Spinal cord (tissue), 10 donors: ENCODE data around the gene HDAC2. TPM values are rescaled to one million over a fixed set of nuclear protein-coding genes. Genes with fewer than 3 reads are reported as not detected.
A peak's percentile ranks its signal among the peaks of the same experiment; 100 is the strongest.

Experiments
- DNase-seq, 6 donors: peaks; one replicate each; pipeline versions ENCODE4 v3.0.0 to v3.0.0-alpha.2; 2013 to 2015; ENCODE audit warnings: low spot score in 6 of 6, low read depth in 4 of 6
- H3K27ac ChIP-seq: one replicate; pipeline ENCODE4 v1.5.1; 2013; ENCODE audit warnings: low read depth, low read length, control low read depth
- H3K27me3 ChIP-seq: one replicate; pipeline ENCODE4 v1.6.1; 2013; ENCODE audit warnings: low read length; ENCODE audit not compliant: control insufficient read depth, insufficient read depth
- H3K36me3 ChIP-seq: one replicate; pipeline ENCODE4 v1.6.1; 2013; ENCODE audit warnings: low read length; ENCODE audit not compliant: control insufficient read depth, insufficient read depth
- H3K4me1 ChIP-seq: one replicate; pipeline ENCODE4 v1.6.1; 2013; ENCODE audit warnings: low read length; ENCODE audit not compliant: control insufficient read depth, insufficient read depth
- H3K4me3 ChIP-seq: one replicate; pipeline ENCODE4 v1.5.1; 2013; ENCODE audit warnings: low read depth, low read length, control low read depth
- H3K9me3 ChIP-seq: one replicate; pipeline ENCODE4 v1.6.1; 2013; ENCODE audit warnings: low read length; ENCODE audit not compliant: control insufficient read depth, insufficient read depth
- WGBS: methylation state at CpG from one replicate; pipeline ENCODE4 v1.1.5; 2013; ENCODE audit warnings: missing lambda C conversion rate; ENCODE audit not compliant: insufficient coverage; 5-methylcytosine and 5-hydroxymethylcytosine counted together
- polyA plus RNA-seq, 2 donors: library from polyadenylated mRNA; unstranded; fragments of 120-200 nt; gene quantifications; one replicate each; pipeline ENCODE4 v1.2.1, GENCODE V29; 2013; ENCODE audit not compliant: insufficient read length in 2 of 2
- total RNA-seq, 2 donors: library from RNA; depleted of rRNA in 1 of 2; stranded (reverse); fragments of 120-200 nt in 1 of 2; fragments of >200 nt in 1 of 2; gene quantifications; one replicate each; pipeline versions ENCODE4 v1.2.3 to v1.2.4, GENCODE V29; 2013 to 2014
- donor health status: healthy.

Gene HDAC2
- total and polyA plus RNA-seq, 4 donors: 69.3 to 207 (median 155) TPM

GRCh38 chr6:113907102-113907815 lies 63.7 kb downstream of the HDAC2 start:
- Histone ChIP-seq H3K27me3 (no peaks in the 10 kb centered on the region), H3K27ac (no peak overlapping the region), H3K9me3 (peaks cover 2% of the 10 kb centered on the region), H3K4me3 (no peak overlapping the region), H3K36me3 (peaks cover 2% of the 10 kb centered on the region), H3K4me1 (peaks cover 7% of the 10 kb centered on the region)
- 87% methylated on average over 3 of the region's 6 CpGs for WGBS
- no peak for DNase-seq

GRCh38 chr6:113903666-113904330 lies 67.2 kb downstream of the HDAC2 start:
- DNase-seq: peak in 1 of 6 donors; percentile 61
- H3K9me3 ChIP-seq: peaks cover 2% of the 10 kb centered on the region
- no peaks in the 10 kb centered on the region for H3K27me3 ChIP-seq
- peaks cover 7% of the 10 kb centered on the region for H3K4me1 ChIP-seq
- 39% methylated on average over 6 of the region's 9 CpGs for WGBS
- no peak overlapping the region for H3K4me3 ChIP-seq
- peaks cover 2% of the 10 kb centered on the region for H3K36me3 ChIP-seq
- H3K27ac ChIP-seq: peak overlapping the region; percentile 83

- Histone ChIP-seq H3K4me1 (peaks cover 7% of the 10 kb centered on the region), H3K27ac (no peak overlapping the region), H3K27me3 (no peaks in the 10 kb centered on the region), H3K9me3 (no peaks in the 10 kb centered on the region), H3K4me3 (no peak overlapping the region), H3K36me3 (peaks cover 2% of the 10 kb centered on the region)
- no peak for DNase-seq
- 100% methylated on average over 1 of the region's 2 CpGs for WGBS
These were observed 69.5 kb downstream of the HDAC2 start for GRCh38 chr6:113901482-113901881.

- no peak overlapping the region for H3K27ac ChIP-seq
- 64% methylated on average over 3 of the region's 6 CpGs for WGBS
- no peaks in the 10 kb centered on the region for H3K36me3 ChIP-seq
- DNase-seq: no peak
- H3K4me3 ChIP-seq: no peak overlapping the region
- H3K27me3 ChIP-seq: no peaks in the 10 kb centered on the region
- H3K4me1 ChIP-seq: no peaks in the 10 kb centered on the region
- peaks cover 2% of the 10 kb centered on the region for H3K9me3 ChIP-seq
These were observed 76.0 kb downstream of the HDAC2 start for GRCh38 chr6:113894712-113895674.

- Histone ChIP-seq H3K9me3 (peaks cover 2% of the 10 kb centered on the region), H3K36me3 (no peaks in the 10 kb centered on the region), H3K27ac (no peak overlapping the region), H3K4me3 (no peak overlapping the region), H3K27me3 (no peaks in the 10 kb centered on the region), H3K4me1 (no peaks in the 10 kb centered on the region)
- 80% methylated on average over 1 of the region's 3 CpGs for WGBS
- no peak for DNase-seq
These were observed 77.1 kb downstream of the HDAC2 start for GRCh38 chr6:113893866-113894265.

GRCh38 chr6:113893451-113893850 lies 77.5 kb downstream of the HDAC2 start:
- no peaks in the 10 kb centered on the region for H3K36me3 ChIP-seq
- H3K4me1 ChIP-seq: no peaks in the 10 kb centered on the region
- no peak overlapping the region for H3K27ac ChIP-seq
- no peaks in the 10 kb centered on the region for H3K27me3 ChIP-seq
- H3K9me3 ChIP-seq: peaks cover 2% of the 10 kb centered on the region
- no peak overlapping the region for H3K4me3 ChIP-seq
- DNase-seq: no peak

GRCh38 chr6:113888956-113889630 lies 81.9 kb downstream of the HDAC2 start:
- Histone ChIP-seq H3K4me3 (no peak overlapping the region), H3K27ac (no peak overlapping the region), H3K36me3 (no peaks in the 10 kb centered on the region), H3K27me3 (no peaks in the 10 kb centered on the region), H3K4me1 (no peaks in the 10 kb centered on the region), H3K9me3 (peaks cover 2% of the 10 kb centered on the region)
- no CpG with 5 or more reads among the region's 3 CpGs for WGBS
- DNase-seq: no peak

- Histone ChIP-seq H3K9me3 (peaks cover 2% of the 10 kb centered on the region), H3K27me3 (no peaks in the 10 kb centered on the region), H3K27ac (no peak overlapping the region), H3K4me3 (no peak overlapping the region), H3K4me1 (no peaks in the 10 kb centered on the region), H3K36me3 (no peaks in the 10 kb centered on the region)
- DNase-seq: no peak
These were observed 82.5 kb downstream of the HDAC2 start for GRCh38 chr6:113888493-113888892.

GRCh38 chr6:113886512-113886911 lies 84.4 kb downstream of the HDAC2 start:
- H3K27ac ChIP-seq: no peak overlapping the region
- no peaks in the 10 kb centered on the region for H3K36me3 ChIP-seq
- no peak overlapping the region for H3K4me3 ChIP-seq
- no peaks in the 10 kb centered on the region for H3K9me3 ChIP-seq
- no peaks in the 10 kb centered on the region for H3K4me1 ChIP-seq
- WGBS: no CpG with 5 or more reads among the region's 1 CpG
- no peaks in the 10 kb centered on the region for H3K27me3 ChIP-seq
- DNase-seq: no peak
